Glutamatergic neuron (in vitro differentiated cells): ENCODE data around the gene PCYT2. TPM values are rescaled to one million over a fixed set of nuclear protein-coding genes. Genes with fewer than 3 reads are reported as not detected.
A peak's percentile ranks its signal among the peaks of the same experiment; 100 is the strongest.

ENCODE experiments used
- DNase-seq: peaks from one replicate; pipeline ENCODE4 v3.0.0; 2022
- H3K27ac Mint-ChIP-seq: one replicate; pipeline ENCODE4 v1.8.0; 2020; ENCODE audit warnings: mild to moderate bottlenecking, mixed read lengths, inconsistent platforms; ENCODE audit not compliant: unreplicated experiment
- H3K27me3 Mint-ChIP-seq: one replicate; pipeline ENCODE4 v1.8.0; 2020; ENCODE audit warnings: mild to moderate bottlenecking, moderate library complexity, mixed read lengths, inconsistent platforms; ENCODE audit not compliant: unreplicated experiment
- H3K36me3 Mint-ChIP-seq: one replicate; pipeline ENCODE4 v1.8.0; 2020; ENCODE audit warnings: mild to moderate bottlenecking, mixed read lengths, inconsistent platforms; ENCODE audit not compliant: unreplicated experiment
- H3K4me1 Mint-ChIP-seq: one replicate; pipeline ENCODE4 v1.8.0; 2020; ENCODE audit warnings: mild to moderate bottlenecking, low read depth, mixed read lengths, inconsistent platforms; ENCODE audit not compliant: unreplicated experiment
- H3K4me3 Mint-ChIP-seq: one replicate; pipeline ENCODE4 v1.8.0; 2020; ENCODE audit warnings: mild to moderate bottlenecking, mixed read lengths, inconsistent platforms; ENCODE audit not compliant: unreplicated experiment
- H3K9me3 Mint-ChIP-seq: one replicate; pipeline ENCODE4 v1.8.0; 2020; ENCODE audit warnings: mild to moderate bottlenecking, moderate library complexity, mixed read lengths, inconsistent platforms; ENCODE audit not compliant: unreplicated experiment
- CTCF ChIP-seq: fragments of 200-600 bp; sonication (generic); IDR thresholded peaks from one replicate; pipeline ENCODE4 v1.5.0; 2021; ENCODE audit not compliant: partially characterized antibody, unreplicated experiment
- total RNA-seq: library from RNA; stranded (reverse); fragmentation: NEBNext Ultra II Directional; extraction: Animal tissue kit (Norgen Biotek cat#: 25700); gene quantifications from one replicate; pipeline ENCODE4 v1.2.1, GENCODE V29; 2021; ENCODE audit not compliant: unreplicated experiment

Gene PCYT2
- total RNA-seq, 1 donor from 2014 or later, result 63.0 TPM

GRCh38 chr17:81957691-81958432 is 46.7 kb upstream of the PCYT2 start:
- Mint-ChIP-seq H3K27me3 (peaks cover 10% of the 10 kb centered on the region), H3K27ac (no peak overlapping the region), H3K4me1 (peaks cover 8% of the 10 kb centered on the region), H3K36me3 (peaks cover 4% of the 10 kb centered on the region), H3K9me3 (peaks cover 12% of the 10 kb centered on the region), H3K4me3 (peak overlapping the region; percentile 79)
- TF ChIP-seq CTCF, result no peak
- no peak for DNase-seq

- Mint-ChIP-seq H3K27ac (no peak overlapping the region), H3K9me3 (peaks cover 12% of the 10 kb centered on the region), H3K36me3 (peaks cover 4% of the 10 kb centered on the region), H3K4me1 (peaks cover 8% of the 10 kb centered on the region), H3K27me3 (peaks cover 8% of the 10 kb centered on the region), H3K4me3 (peak overlapping the region; percentile 41)
- TF ChIP-seq CTCF, result no peak
- no peak for DNase-seq
Observed at GRCh38 chr17:81956607-81957589, 45.7 kb upstream of the PCYT2 start.

- Mint-ChIP-seq H3K27me3 (peaks cover 10% of the 10 kb centered on the region), H3K4me1 (peaks cover 10% of the 10 kb centered on the region), H3K36me3 (peaks cover 4% of the 10 kb centered on the region), H3K4me3 (peak overlapping the region; percentile 49), H3K27ac (peak overlapping the region; percentile 22), H3K9me3 (peaks cover 12% of the 10 kb centered on the region)
- TF ChIP-seq CTCF, result no peak
- DNase-seq, result no peak
Observed at GRCh38 chr17:81955756-81956544, 44.8 kb upstream of the PCYT2 start.

GRCh38 chr17:81955058-81955681 is 44.0 kb upstream of the PCYT2 start:
- Mint-ChIP-seq H3K36me3 (peaks cover 4% of the 10 kb centered on the region), H3K27me3 (peaks cover 10% of the 10 kb centered on the region), H3K27ac (peak overlapping the region; percentile 28), H3K9me3 (peaks cover 15% of the 10 kb centered on the region), H3K4me3 (no peak overlapping the region), H3K4me1 (peaks cover 13% of the 10 kb centered on the region)
- no peak for TF ChIP-seq CTCF
- DNase-seq, result no peak
